Measurements from ENCODE around the gene KRT24.

Gene KRT24

GRCh38 chr17:40648384-40648968, 55.1 kb downstream of the KRT24 start:
- no peak for TF ChIP-seq CTCF (IDR thresholded peaks at IDR 0.05)

All from LNCAP (cell line).